Central memory CD4-positive, alpha-beta T cell (primary cell): ENCODE data around the gene RTKN.

Source experiments
- DNase-seq: peaks from one replicate; pipeline ENCODE4 v3.0.0; 2022

RTKN gene

DNA sequence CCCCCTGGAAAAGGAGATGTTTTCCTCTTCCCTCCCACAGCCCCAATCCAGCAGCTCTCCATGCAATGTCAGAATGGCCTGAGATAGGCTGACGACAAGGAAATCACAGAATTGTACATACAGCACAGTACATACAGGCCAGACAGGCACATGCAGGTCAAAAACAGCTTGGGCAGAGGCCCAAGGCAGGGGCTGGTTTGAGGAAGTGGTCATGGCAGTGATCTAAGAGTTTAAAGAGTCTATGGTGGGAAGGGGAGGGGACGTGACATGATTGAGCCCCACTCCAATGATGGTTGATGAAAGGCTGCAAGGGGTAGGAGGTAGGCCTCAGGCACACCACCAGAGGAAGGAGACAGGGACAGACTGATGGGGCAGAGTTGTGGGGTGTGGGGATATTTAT is 65.9 kb downstream of the RTKN start:
- DNase-seq, result no peak
